ENCODE results near the gene TRIM41. TPM values are rescaled to one million over a fixed set of nuclear protein-coding genes. Genes with fewer than 3 reads are reported as not detected.
A peak's percentile ranks its signal among the peaks of the same experiment; 100 is the strongest.

Gene TRIM41
- total and polyA plus RNA-seq, 9 of the 15 experiments (the other 6 are each of a cell fraction or from before 2014, with no cell fraction given): 1.8 to 47.6 (median 20.9) TPM

DNA sequence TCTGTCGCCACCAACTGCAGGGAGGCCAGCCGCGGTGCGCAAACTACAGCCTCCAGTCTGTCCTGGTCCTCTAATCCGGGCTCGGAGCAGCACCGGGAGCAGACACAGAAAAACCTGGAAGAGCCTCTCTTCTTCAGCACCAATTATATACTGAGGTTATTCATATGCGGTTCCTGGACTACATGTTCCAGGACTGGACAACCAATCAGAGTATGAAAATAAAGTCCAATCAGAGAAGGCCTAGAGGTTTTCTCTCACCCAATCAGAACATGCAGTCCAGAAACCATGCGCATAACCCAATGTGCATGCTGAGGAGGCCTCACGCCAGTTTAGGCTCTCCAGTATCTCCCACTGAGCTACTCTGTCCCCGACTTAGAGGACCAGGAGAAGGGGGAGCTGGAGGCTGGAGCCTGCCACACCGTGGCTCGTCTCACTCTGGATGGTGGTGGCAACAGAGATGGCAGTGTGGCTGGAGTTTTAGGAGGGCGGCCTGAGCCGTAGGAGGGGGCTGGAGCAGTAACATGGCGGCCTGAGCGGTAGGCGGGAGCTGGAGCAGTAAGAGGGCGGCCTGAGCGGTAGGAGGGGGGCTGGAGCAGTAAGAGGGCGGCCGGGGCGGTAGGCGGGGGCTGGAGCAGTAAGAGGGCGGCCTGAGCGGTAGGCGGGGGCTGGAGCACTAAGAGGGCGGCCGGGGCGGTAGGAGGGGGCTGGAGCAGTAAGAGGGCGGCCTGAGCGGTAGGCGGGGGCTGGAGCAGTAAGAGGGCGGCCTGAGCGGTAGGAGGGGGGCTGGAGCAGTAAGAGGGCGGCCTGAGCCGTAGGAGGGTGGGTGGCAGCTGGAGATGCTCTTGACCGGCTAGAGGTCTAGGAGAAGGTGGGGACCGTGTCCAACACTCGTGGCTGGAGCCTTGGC lies 58.2 kb downstream of the TRIM41 start (continued):
- TF ChIP-seq LARP7 (IDR thresholded peaks at IDR 0.05) (no peak), ESRRA (IDR thresholded peaks at IDR 0.05; ENCODE audit: borderline replicate concordance, low read depth) (peak; percentile 25; the same call in 1 of the 2 replicates), NR2C2 (CRISPR knock-in tag; IDR thresholded peaks at IDR 0.05) (no peak; the same call in 1 of the 2 replicates), NR2C2 (tag; IDR thresholded peaks at IDR 0.05) (peak; percentile 43; the same call in 1 of the 2 replicates), ASH1L (IDR thresholded peaks at IDR 0.05; ENCODE audit: borderline replicate concordance, low read depth, partially characterized antibody) (peak; percentile 68), SRF (CRISPR knock-in tag; IDR thresholded peaks at IDR 0.05) (0 out of 4 replicates have a peak, but pooled peaks of 1 of the 2 experiments have one; percentile 26), CHCHD3 (CRISPR knock-in tag; IDR thresholded peaks at IDR 0.05) (0 out of 2 replicates have a peak, but pooled peaks have one; percentile 13)

DNA sequence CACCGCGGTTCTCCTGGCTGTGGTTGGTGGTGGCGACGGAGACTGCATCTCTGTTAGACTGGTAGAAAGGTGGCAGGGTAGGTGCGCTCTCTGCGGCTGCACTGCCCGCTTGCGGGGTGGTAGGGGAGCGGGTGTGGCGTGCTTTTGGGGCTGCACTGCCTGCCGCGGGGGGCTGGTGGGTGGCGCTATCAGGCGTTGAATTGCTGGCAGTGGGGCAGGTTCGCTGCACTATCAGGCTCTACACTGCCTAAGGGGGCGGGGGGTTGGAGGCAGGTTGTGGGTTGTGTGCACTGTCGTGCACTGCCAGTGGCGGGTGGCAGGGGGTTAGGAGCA lies 58.9 kb downstream of the TRIM41 start:
- ChIA-PET CTCF (ENCODE audit: low intra/inter-chr PET ratio) (no interaction called here), POLR2A (interaction anchor here (0.5 to 1.7 kb wide), 9 partner anchors 11 to 769 kb away, joined by 3 to 10 read pairs (median 3); partner anchors contain the start of gene RACK1)
- FAIRE-seq: no peak
- Histone ChIP-seq H3K27ac (ENCODE audit: extremely low read depth, low read depth, low read length) (peak overlapping the region; percentile 98; the same call in 2 of the 3 replicates), H3K27me3 (ENCODE audit: control insufficient read depth in 2 of 2, insufficient read depth in 2 of 2, low read length in 2 of 2) (no peaks in the 10 kb centered on the region), H3K4me1 (replicated peaks in 1 of 2; ENCODE audit: control insufficient read depth in 2 of 2, insufficient read depth in 2 of 2, low read length in 2 of 2) (peaks cover 0 to 24% of the 10 kb centered on the region in 2 experiments; a peak in 3 of 5 replicates), H4K20me1 (replicated peaks; ENCODE audit: control insufficient read depth, insufficient read depth, low read length) (peaks cover 5% of the 10 kb centered on the region; the same call in 1 of the 2 replicates), H3K79me2 (ENCODE audit: control insufficient read depth, insufficient read depth, low read length) (peaks cover 68% of the 10 kb centered on the region), H3K36me3 (ENCODE audit: control insufficient read depth, insufficient read depth, low read length) (peaks cover 37% of the 10 kb centered on the region; the same call in 1 of the 3 replicates), H3K9me1 (ENCODE audit: control insufficient read depth, insufficient read depth, low read length) (no peaks in the 10 kb centered on the region), H3K9ac (ENCODE audit: insufficient read depth in 1 of 2, low read depth in 2 of 2, low read length in 2 of 2) (peak overlapping the region; percentile 89 to 99; a peak in 3 of 4 replicates), H3K4me3 (peak overlapping the region; percentile 86), H3K9me3 (replicated peaks; ENCODE audit: control insufficient read depth, insufficient read depth, low read depth, low read length) (no peaks in the 10 kb centered on the region), H2AFZ (ENCODE audit: low read depth, low read length) (no peak overlapping the region), H3K4me2 (ENCODE audit: insufficient read depth, low read length) (peak overlapping the region; percentile 97)
- in situ Hi-C loops (cut with MboI): no loop called here
- WGBS (ENCODE audit: insufficient coverage, low coverage, missing lambda C conversion rate): 5% methylated on average over 14 of the region's 18 CpGs
- peak in 2 of 4 experiments; percentile 37 to 41 for DNase-seq (ENCODE audit: extremely low read depth in 1 of 4, low spot score in 3 of 4)
- intact Hi-C loops (cut with micrococcal nuclease): no loop called here
- no TSS peak for BruUV-seq (replicated peaks)
- ATAC-seq: peak; percentile 23
- TF ChIP-seq HDAC6 (IDR thresholded peaks at IDR 0.05; ENCODE audit: low read depth, low read length): no peak
- TF ChIP-seq, protein P1, sequence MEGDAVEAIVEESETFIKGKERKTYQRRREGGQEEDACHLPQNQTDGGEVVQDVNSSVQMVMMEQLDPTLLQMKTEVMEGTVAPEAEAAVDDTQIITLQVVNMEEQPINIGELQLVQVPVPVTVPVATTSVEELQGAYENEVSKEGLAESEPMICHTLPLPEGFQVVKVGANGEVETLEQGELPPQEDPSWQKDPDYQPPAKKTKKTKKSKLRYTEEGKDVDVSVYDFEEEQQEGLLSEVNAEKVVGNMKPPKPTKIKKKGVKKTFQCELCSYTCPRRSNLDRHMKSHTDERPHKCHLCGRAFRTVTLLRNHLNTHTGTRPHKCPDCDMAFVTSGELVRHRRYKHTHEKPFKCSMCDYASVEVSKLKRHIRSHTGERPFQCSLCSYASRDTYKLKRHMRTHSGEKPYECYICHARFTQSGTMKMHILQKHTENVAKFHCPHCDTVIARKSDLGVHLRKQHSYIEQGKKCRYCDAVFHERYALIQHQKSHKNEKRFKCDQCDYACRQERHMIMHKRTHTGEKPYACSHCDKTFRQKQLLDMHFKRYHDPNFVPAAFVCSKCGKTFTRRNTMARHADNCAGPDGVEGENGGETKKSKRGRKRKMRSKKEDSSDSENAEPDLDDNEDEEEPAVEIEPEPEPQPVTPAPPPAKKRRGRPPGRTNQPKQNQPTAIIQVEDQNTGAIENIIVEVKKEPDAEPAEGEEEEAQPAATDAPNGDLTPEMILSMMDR (IDR thresholded peaks at IDR 0.05 in 2 of 3, conservative IDR thresholded peaks at IDR 0.05 in 1 of 3; ENCODE audit: insufficient read depth in 2 of 3, low read depth in 1 of 3, low read length in 3 of 3): 0 out of 6 replicates have a peak, but pooled peaks of 1 of the 3 experiments have one; percentile 19
- TF ChIP-seq SPI1 (IDR thresholded peaks at IDR 0.05; ENCODE audit: borderline replicate concordance, low read depth, low read length): no peak
- 0 out of 2 replicates have a peak, but pooled peaks have one; percentile 24 for TF ChIP-seq EGR1 (conservative IDR thresholded peaks at IDR 0.05)
- no peak for TF ChIP-seq ZNF444 (CRISPR knock-in tag; IDR thresholded peaks at IDR 0.05)
- TF ChIP-seq, protein P2, sequence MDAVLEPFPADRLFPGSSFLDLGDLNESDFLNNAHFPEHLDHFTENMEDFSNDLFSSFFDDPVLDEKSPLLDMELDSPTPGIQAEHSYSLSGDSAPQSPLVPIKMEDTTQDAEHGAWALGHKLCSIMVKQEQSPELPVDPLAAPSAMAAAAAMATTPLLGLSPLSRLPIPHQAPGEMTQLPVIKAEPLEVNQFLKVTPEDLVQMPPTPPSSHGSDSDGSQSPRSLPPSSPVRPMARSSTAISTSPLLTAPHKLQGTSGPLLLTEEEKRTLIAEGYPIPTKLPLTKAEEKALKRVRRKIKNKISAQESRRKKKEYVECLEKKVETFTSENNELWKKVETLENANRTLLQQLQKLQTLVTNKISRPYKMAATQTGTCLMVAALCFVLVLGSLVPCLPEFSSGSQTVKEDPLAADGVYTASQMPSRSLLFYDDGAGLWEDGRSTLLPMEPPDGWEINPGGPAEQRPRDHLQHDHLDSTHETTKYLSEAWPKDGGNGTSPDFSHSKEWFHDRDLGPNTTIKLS (IDR thresholded peaks at IDR 0.05; ENCODE audit: borderline replicate concordance, low read depth): no peak
- no peak for TF ChIP-seq DPF2 (IDR thresholded peaks at IDR 0.05)
- peak; percentile 17 for TF ChIP-seq RBFOX2 (IDR thresholded peaks at IDR 0.05; ENCODE audit: low read depth, low read length)
- TF ChIP-seq MAFK (IDR thresholded peaks at IDR 0.05; ENCODE audit: low read length): no peak

All from K562 (cell line).